Measurements from ENCODE around the gene DAP.

Gene DAP

GRCh38 chr5:10660720-10661387 lies 100.2 kb downstream of the DAP start:
- TF ChIP-seq CREB5 (CRISPR knock-in tag; IDR thresholded peaks at IDR 0.05; ENCODE audit: low read depth) = no peak
- TF ChIP-seq ZNF70 (CRISPR knock-in tag; IDR thresholded peaks at IDR 0.05) = no peak
- ATAC-seq = no peak

GRCh38 chr5:10660135-10660534 lies 100.9 kb downstream of the DAP start:
- no peak for ATAC-seq
- TF ChIP-seq TOX (CRISPR knock-in tag; IDR thresholded peaks at IDR 0.05; ENCODE audit: borderline replicate concordance) = no peak
- no peak for TF ChIP-seq TCF4 (CRISPR knock-in tag; IDR thresholded peaks at IDR 0.05; ENCODE audit: borderline replicate concordance)
- no peak for TF ChIP-seq GLIS3 (CRISPR knock-in tag; IDR thresholded peaks at IDR 0.05)
- no peak for TF ChIP-seq ZNF8 (CRISPR knock-in tag; IDR thresholded peaks at IDR 0.05)
- no peak for TF ChIP-seq CREB5 (CRISPR knock-in tag; IDR thresholded peaks at IDR 0.05; ENCODE audit: low read depth)
- TF ChIP-seq ZNF565 (CRISPR knock-in tag; conservative IDR thresholded peaks at IDR 0.05; ENCODE audit: low read depth) = no peak
- TF ChIP-seq CSDC2 (CRISPR knock-in tag; IDR thresholded peaks at IDR 0.05) = no peak

GRCh38 chr5:10658265-10658664 lies 102.8 kb downstream of the DAP start:
- no peak for ATAC-seq
- TF ChIP-seq PATZ1 (CRISPR knock-in tag; IDR thresholded peaks at IDR 0.05; ENCODE audit: borderline replicate concordance) = no peak
- no peak for TF ChIP-seq ZFP3 (CRISPR knock-in tag; IDR thresholded peaks at IDR 0.05)
- TF ChIP-seq ZC3H10 (CRISPR knock-in tag; IDR thresholded peaks at IDR 0.05) = no peak
- no peak for TF ChIP-seq ESRRG (CRISPR knock-in tag; IDR thresholded peaks at IDR 0.05)
- TF ChIP-seq ARNTL (CRISPR knock-in tag; IDR thresholded peaks at IDR 0.05; ENCODE audit: borderline replicate concordance, low read depth) = no peak
- TF ChIP-seq CREB5 (CRISPR knock-in tag; IDR thresholded peaks at IDR 0.05; ENCODE audit: low read depth) = no peak
- no peak for TF ChIP-seq CSRNP3 (CRISPR knock-in tag; IDR thresholded peaks at IDR 0.05)
- TF ChIP-seq TOX (CRISPR knock-in tag; IDR thresholded peaks at IDR 0.05; ENCODE audit: borderline replicate concordance) = no peak
- no peak for TF ChIP-seq ZNF70 (CRISPR knock-in tag; IDR thresholded peaks at IDR 0.05)
- TF ChIP-seq OSR1 (CRISPR knock-in tag; IDR thresholded peaks at IDR 0.05) = no peak
- TF ChIP-seq TSHZ2 (CRISPR knock-in tag; IDR thresholded peaks at IDR 0.05) = no peak

Data from SK-N-SH treated with all-trans-retinoic acid at 6 μM for 48 hours (cell line).